ENCODE results near the gene CNTNAP4.

CNTNAP4 gene

DNA sequence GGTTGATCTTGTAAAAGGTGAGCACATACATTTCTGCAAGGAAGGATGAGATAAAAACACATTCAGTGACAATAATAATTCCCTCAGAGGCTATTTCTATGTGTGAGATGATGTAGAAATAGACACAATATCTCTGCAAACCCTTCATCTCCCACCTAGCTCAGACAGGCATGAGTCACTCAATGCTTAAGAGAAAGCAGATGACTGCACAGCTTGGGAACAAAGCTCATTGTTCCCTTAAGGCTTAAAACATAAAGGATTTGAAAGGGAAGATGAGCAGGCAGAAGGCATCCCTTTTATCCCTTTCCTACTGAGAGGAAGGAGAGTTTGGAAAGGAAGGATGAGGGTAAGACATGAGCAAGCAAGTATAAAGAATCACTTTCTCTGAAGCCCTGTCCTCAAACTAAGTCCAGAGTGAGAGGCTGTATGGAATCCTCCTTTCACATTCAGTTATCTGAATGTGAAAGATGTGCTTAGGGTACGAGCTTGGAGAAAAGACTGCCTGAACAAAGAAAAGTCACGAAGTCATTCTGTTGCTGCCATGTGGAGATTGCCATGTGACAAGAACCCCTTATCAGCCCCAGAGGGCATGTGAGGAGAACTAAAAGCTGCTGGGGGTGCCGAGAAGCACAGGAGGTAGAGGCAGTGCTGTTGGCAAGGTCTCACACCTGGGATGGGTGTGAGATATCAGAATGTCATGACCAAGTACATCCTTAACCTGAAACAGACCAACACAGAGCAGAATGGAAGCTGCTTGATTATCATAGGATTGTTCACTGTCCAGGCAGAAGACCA, 58.2 kb downstream of the CNTNAP4 start:
- Histone ChIP-seq H3K4me3 (ENCODE audit: low read length) (no peak overlapping the region), H2AFZ (ENCODE audit: low read depth, low read length) (peak overlapping the region; percentile 41), H3K27me3 (ENCODE audit: insufficient read depth, low read length) (no peaks in the 10 kb centered on the region), H3K4me1 (ENCODE audit: insufficient read depth, low read length) (peaks cover 10% of the 10 kb centered on the region), H3K36me3 (ENCODE audit: insufficient read depth, low read length) (no peaks in the 10 kb centered on the region), H3K9me3 (ENCODE audit: low read length) (no peaks in the 10 kb centered on the region)

DNA sequence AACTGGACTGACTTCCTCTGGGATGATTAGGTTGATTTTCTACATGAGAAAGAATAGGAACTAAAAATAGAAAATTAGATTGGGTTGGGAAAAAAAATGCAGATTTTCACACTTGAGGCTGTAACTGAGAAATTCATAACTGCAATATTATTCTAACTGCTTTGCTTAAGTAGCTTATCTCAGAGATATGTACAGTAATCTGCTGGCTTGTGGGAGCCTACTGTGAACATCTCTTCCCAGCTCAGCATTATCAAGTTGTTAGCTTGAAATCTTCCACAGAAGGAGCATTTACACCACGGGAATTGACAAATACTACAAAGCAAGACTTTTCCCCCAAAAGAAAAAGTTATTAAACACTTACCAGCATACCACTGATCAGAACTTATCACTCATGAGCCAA, 58.9 kb downstream of the CNTNAP4 start:
- Histone ChIP-seq H3K36me3 (ENCODE audit: insufficient read depth, low read length) (no peaks in the 10 kb centered on the region), H3K4me3 (ENCODE audit: low read length) (no peak overlapping the region), H3K27me3 (ENCODE audit: insufficient read depth, low read length) (no peaks in the 10 kb centered on the region), H3K4me1 (ENCODE audit: insufficient read depth, low read length) (peaks cover 10% of the 10 kb centered on the region), H2AFZ (ENCODE audit: low read depth, low read length) (no peak overlapping the region), H3K9me3 (ENCODE audit: low read length) (no peaks in the 10 kb centered on the region)

DNA sequence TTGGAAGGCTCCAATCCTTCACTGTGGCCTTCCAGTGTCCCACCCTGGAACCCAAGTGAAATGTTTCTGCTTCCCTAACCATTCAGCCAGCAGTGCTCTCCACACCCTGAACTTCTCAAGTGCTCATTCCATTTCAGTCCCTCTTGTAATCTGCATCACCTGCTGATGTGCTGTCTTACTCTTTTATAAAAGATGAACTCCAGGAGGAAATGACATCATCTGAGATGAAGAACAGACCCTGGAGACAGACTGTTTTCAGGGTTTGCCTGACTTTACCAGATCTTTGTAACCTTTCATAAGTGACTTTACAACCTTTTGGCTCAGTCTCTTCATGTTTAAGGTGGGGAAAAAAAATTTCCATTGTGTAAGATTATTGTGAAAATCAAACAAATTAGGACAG, 61.3 kb downstream of the CNTNAP4 start:
- H3K4me3 ChIP-seq (ENCODE audit: low read length): no peak overlapping the region
- H3K9me3 ChIP-seq (ENCODE audit: low read length): no peaks in the 10 kb centered on the region
- no peaks in the 10 kb centered on the region for H3K27me3 ChIP-seq (ENCODE audit: insufficient read depth, low read length)
- H3K36me3 ChIP-seq (ENCODE audit: insufficient read depth, low read length): no peaks in the 10 kb centered on the region
- H3K4me1 ChIP-seq (ENCODE audit: insufficient read depth, low read length): peaks cover 10% of the 10 kb centered on the region
- H2AFZ ChIP-seq (ENCODE audit: low read depth, low read length): no peak overlapping the region

DNA sequence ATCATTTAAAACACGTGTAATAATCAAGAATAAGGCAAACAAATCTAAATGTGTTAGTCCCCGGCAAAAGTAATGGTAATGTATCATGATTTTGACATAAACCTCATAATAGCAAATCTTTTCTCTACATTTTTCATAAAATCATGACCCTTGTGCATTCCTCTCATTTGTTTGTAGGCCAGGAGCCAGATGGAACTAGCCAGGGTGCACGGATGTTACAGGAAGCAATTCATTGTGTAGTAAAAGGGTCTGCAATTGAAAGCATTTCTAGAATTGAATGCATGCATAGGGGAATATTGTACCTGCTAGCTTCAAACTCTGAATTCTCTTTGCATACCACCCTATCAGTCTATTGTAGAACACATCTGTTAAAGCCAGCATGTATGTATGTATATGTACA, 66.6 kb downstream of the CNTNAP4 start:
- Histone ChIP-seq H3K4me1 (ENCODE audit: insufficient read depth, low read length) (no peaks in the 10 kb centered on the region), H3K27me3 (ENCODE audit: insufficient read depth, low read length) (no peaks in the 10 kb centered on the region), H3K36me3 (ENCODE audit: insufficient read depth, low read length) (no peaks in the 10 kb centered on the region), H2AFZ (ENCODE audit: low read depth, low read length) (no peak overlapping the region), H3K4me3 (ENCODE audit: low read length) (no peak overlapping the region), H3K9me3 (ENCODE audit: low read length) (no peaks in the 10 kb centered on the region)

DNA sequence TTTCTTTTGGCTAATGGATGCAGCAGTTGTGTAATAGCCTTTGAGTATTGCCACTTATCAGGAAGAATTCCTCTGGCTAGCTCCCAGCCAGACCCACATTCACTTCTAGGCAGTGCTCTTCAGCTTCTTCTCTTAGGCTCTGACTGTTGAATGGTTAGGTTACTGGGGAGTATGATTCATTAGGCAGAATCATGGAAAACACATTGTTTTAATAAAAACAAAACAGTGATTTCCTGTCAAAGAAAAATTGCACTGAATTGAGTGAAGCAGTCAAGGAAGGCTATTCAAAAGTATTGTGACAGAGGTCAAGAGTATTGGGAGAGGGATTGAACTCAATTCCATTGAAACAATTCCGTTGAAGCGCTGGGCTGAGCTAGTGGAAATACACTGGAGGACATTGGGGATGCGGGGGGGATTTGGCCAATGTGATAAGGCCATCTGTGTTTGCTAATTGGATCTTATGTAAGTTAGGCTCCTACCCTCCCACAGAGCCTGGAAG, 68.0 kb downstream of the CNTNAP4 start:
- Histone ChIP-seq H3K27me3 (ENCODE audit: insufficient read depth, low read length) (no peaks in the 10 kb centered on the region), H3K36me3 (ENCODE audit: insufficient read depth, low read length) (no peaks in the 10 kb centered on the region), H3K4me3 (ENCODE audit: low read length) (no peak overlapping the region), H3K9me3 (ENCODE audit: low read length) (no peaks in the 10 kb centered on the region), H2AFZ (ENCODE audit: low read depth, low read length) (no peak overlapping the region), H3K4me1 (ENCODE audit: insufficient read depth, low read length) (no peaks in the 10 kb centered on the region)

DNA sequence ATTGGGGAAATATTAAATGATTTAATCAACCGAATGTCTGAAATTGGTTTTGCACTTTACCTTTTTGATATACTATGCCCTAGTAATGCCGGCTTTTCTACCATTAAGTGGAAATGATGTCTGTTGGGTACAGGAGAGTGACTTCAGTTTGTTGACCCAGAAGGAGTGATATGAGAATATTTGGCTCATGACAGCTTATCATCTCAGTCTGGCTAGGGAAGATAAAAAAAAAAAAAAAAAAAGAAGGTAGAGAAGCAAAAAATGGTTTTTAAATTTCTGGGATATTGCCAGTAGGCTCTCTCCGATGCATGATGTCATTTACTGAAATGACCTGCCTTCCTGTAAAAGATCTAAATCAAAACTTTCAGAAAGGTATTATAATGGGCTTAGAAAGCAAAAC, 69.0 kb downstream of the CNTNAP4 start:
- Histone ChIP-seq H3K4me3 (ENCODE audit: low read length) (no peak overlapping the region), H3K36me3 (ENCODE audit: insufficient read depth, low read length) (no peaks in the 10 kb centered on the region), H3K27me3 (ENCODE audit: insufficient read depth, low read length) (no peaks in the 10 kb centered on the region), H3K4me1 (ENCODE audit: insufficient read depth, low read length) (no peaks in the 10 kb centered on the region), H2AFZ (ENCODE audit: low read depth, low read length) (no peak overlapping the region), H3K9me3 (ENCODE audit: low read length) (no peaks in the 10 kb centered on the region)

DNA sequence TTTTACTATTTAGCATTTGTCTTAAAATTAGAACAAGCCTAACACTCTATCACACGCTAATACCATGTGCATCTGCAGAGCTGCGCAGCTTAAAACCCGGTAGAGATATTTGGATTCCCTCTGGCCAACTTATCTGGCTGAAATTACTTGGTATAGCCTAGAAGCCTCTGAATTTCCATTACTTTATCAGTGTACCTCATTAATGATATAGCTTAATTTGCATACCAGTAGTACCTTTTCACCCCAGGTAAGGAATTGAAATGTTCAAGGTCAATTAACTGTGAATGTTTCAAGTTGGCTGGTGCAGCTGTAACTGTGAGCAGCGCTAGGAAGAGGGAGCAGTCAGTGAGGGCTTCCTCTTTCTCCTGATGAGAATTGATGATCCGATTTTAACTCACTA, 74.2 kb downstream of the CNTNAP4 start:
- Histone ChIP-seq H3K9me3 (ENCODE audit: low read length) (no peaks in the 10 kb centered on the region), H3K27me3 (ENCODE audit: insufficient read depth, low read length) (no peaks in the 10 kb centered on the region), H3K4me3 (ENCODE audit: low read length) (no peak overlapping the region), H2AFZ (ENCODE audit: low read depth, low read length) (no peak overlapping the region), H3K4me1 (ENCODE audit: insufficient read depth, low read length) (no peaks in the 10 kb centered on the region), H3K36me3 (ENCODE audit: insufficient read depth, low read length) (no peaks in the 10 kb centered on the region)

DNA sequence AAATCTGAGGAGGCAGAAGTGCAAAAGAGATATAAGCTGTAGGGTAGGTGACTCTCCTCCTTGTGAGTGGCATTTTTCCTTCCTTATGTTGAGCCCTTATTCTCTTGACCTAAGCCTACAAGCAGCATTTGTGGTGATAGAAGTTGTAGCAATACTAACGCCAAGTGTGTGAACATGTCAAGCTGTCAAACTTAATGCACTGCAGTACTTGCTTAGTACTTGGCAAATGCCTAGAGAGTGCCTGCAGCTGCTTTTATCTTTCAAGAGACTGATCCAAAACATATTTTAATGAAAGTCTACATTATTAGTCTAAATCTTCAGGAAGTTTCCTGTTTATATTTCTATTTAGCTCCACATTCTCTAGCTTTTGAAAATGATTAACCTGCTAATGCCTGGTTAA, 83.2 kb downstream of the CNTNAP4 start:
- Histone ChIP-seq H3K4me3 (ENCODE audit: low read length) (no peak overlapping the region), H3K4me1 (ENCODE audit: insufficient read depth, low read length) (no peaks in the 10 kb centered on the region), H3K9me3 (ENCODE audit: low read length) (no peaks in the 10 kb centered on the region), H3K27me3 (ENCODE audit: insufficient read depth, low read length) (no peaks in the 10 kb centered on the region), H3K36me3 (ENCODE audit: insufficient read depth, low read length) (no peaks in the 10 kb centered on the region), H2AFZ (ENCODE audit: low read depth, low read length) (no peak overlapping the region)

DNA sequence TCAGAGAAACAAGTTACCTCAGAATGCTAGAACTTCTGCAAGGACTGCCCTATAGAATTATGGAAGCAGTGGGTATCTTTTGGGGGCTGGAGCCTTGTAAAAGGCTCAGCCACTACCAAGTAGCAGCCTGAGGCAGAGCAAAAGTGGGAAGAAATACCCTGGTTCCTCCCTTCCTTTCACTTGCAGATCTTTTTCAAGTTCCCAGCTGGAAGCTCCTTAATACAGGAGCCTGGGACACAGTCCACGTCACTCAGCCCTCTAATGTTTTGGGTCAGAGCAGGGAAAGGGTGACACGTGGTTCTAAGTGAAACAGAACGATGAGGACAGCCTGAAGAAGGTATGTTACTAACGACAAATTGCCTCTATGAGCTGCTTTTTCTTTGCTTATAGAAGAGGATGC, 93.1 kb downstream of the CNTNAP4 start:
- H3K36me3 ChIP-seq (ENCODE audit: insufficient read depth, low read length): no peaks in the 10 kb centered on the region
- no peaks in the 10 kb centered on the region for H3K27me3 ChIP-seq (ENCODE audit: insufficient read depth, low read length)
- no peaks in the 10 kb centered on the region for H3K4me1 ChIP-seq (ENCODE audit: insufficient read depth, low read length)
- no peaks in the 10 kb centered on the region for H3K9me3 ChIP-seq (ENCODE audit: low read length)
- no peak overlapping the region for H3K4me3 ChIP-seq (ENCODE audit: low read length)
- H2AFZ ChIP-seq (ENCODE audit: low read depth, low read length): no peak overlapping the region

DNA sequence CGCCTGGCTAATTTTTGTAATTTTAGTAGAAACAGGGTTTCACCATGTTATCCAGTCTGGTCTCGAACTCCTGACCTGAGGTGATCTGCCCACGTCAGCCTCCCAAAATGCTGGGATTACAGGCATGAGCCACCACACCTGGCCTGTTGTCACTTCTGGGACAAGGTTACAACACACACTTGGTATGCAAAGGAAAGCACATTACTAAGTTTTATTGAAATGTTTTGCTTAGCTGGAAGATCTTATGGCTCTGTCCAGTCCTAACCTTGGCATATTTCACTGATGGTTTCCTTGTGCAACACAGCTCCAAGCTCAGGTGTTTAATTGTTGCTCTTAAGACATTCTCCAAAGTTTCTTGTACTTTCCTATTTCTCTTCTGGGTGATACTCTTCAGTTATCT, 94.2 kb downstream of the CNTNAP4 start:
- no peaks in the 10 kb centered on the region for H3K9me3 ChIP-seq (ENCODE audit: low read length)
- H3K4me1 ChIP-seq (ENCODE audit: insufficient read depth, low read length): no peaks in the 10 kb centered on the region
- H3K36me3 ChIP-seq (ENCODE audit: insufficient read depth, low read length): no peaks in the 10 kb centered on the region
- no peak overlapping the region for H3K4me3 ChIP-seq (ENCODE audit: low read length)
- no peaks in the 10 kb centered on the region for H3K27me3 ChIP-seq (ENCODE audit: insufficient read depth, low read length)
- no peak overlapping the region for H2AFZ ChIP-seq (ENCODE audit: low read depth, low read length)

DNA sequence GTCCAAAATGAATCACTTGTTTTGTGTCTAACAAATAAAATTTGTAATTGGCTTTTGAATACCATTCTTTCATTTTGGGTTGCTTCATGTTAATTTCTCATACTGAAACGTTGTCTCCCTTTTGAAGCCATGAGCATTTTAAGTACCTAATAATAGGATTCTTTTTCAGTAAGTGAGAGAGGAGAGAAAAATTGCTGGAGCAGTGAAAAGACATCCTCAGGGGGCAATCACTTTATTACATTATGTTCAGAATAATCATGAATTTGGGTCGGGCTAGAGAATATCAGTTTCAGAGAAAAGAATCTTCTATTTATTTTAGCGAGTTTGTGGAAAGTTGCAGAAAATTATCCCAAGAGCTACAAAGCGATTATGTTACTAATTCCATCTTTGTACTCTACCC, 96.8 kb downstream of the CNTNAP4 start:
- no peaks in the 10 kb centered on the region for H3K9me3 ChIP-seq (ENCODE audit: low read length)
- H3K4me3 ChIP-seq (ENCODE audit: low read length): no peak overlapping the region
- no peaks in the 10 kb centered on the region for H3K36me3 ChIP-seq (ENCODE audit: insufficient read depth, low read length)
- H2AFZ ChIP-seq (ENCODE audit: low read depth, low read length): no peak overlapping the region
- no peaks in the 10 kb centered on the region for H3K27me3 ChIP-seq (ENCODE audit: insufficient read depth, low read length)
- no peaks in the 10 kb centered on the region for H3K4me1 ChIP-seq (ENCODE audit: insufficient read depth, low read length)

DNA sequence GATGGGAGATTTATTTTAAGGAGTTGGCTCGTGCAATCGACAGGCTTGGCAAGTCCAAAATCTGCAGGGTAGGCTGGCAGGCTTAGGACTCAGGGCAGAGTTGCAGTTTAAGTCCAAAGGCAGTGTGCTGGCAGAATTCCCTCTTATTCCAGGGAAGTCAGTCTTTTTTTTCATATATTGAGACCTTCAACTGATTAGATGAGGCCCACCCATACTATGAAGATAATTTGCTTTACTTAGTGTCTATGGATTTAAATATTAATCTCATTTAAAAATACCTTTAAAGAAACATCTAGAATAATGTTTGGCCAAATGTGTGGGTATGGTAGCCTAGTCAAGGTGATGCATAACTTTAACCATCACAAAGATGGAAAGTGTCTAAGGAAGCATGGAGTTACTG, 99.8 kb downstream of the CNTNAP4 start:
- Histone ChIP-seq H3K27me3 (ENCODE audit: insufficient read depth, low read length) (no peaks in the 10 kb centered on the region), H2AFZ (ENCODE audit: low read depth, low read length) (no peak overlapping the region)

DNA sequence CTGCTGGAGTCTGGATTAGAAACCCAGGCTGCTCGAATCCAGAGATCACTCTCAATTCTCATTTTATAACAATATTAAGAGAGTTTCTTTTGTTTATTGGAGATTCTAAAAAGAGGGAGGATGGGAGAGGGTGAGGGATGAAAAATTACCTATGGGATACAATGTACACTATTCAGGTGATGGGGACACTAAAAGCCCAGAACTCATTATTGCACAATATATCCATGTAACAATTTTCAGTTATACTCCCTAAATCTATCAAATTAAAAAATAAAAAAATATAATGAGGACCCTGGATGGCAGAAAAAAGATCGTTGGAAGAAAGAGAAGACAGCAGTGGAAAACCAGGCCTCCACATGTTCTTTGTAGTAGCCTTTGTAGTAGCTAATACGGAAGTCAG, 100.8 kb downstream of the CNTNAP4 start:
- H3K27me3 ChIP-seq (ENCODE audit: insufficient read depth, low read length): no peaks in the 10 kb centered on the region
- H3K4me1 ChIP-seq (ENCODE audit: insufficient read depth, low read length): no peaks in the 10 kb centered on the region
- no peaks in the 10 kb centered on the region for H3K9me3 ChIP-seq (ENCODE audit: low read length)
- H3K36me3 ChIP-seq (ENCODE audit: insufficient read depth, low read length): no peaks in the 10 kb centered on the region
- H3K4me3 ChIP-seq (ENCODE audit: low read length): no peak overlapping the region
- no peak overlapping the region for H2AFZ ChIP-seq (ENCODE audit: low read depth, low read length)

More for the DNA sequence above, 99.8 kb downstream of the CNTNAP4 start:
- no peaks in the 10 kb centered on the region for H3K9me3 ChIP-seq (ENCODE audit: low read length)
- no peaks in the 10 kb centered on the region for H3K4me1 ChIP-seq (ENCODE audit: insufficient read depth, low read length)
- H3K36me3 ChIP-seq (ENCODE audit: insufficient read depth, low read length): no peaks in the 10 kb centered on the region
- H3K4me3 ChIP-seq (ENCODE audit: low read length): no peak overlapping the region

DNA sequence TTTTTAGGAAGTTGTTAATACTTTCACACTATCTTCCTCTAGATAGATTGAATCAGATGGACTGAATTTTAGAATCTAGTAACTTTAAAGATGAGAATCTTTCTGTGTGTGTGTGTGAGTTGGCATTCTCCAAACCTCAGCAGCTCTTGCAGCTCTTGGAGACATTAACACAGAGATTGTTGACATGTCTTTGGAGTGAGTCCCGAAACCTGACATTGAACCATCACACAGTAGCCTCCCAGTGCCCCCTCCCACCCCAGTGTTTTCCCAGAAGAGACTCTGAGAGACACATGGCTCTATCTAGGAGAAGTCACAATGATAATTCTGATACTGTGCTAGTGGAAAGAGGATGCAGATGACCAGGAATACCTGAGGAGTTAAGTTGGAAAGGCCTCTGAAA, 103.9 kb downstream of the CNTNAP4 start:
- no peaks in the 10 kb centered on the region for H3K36me3 ChIP-seq (ENCODE audit: insufficient read depth, low read length)
- no peak overlapping the region for H2AFZ ChIP-seq (ENCODE audit: low read depth, low read length)
- H3K9me3 ChIP-seq (ENCODE audit: low read length): no peaks in the 10 kb centered on the region
- H3K4me1 ChIP-seq (ENCODE audit: insufficient read depth, low read length): no peaks in the 10 kb centered on the region
- no peaks in the 10 kb centered on the region for H3K27me3 ChIP-seq (ENCODE audit: insufficient read depth, low read length)
- H3K4me3 ChIP-seq (ENCODE audit: low read length): no peak overlapping the region
